ENCODE results near the gene IRX4.

The IRX4 gene

GRCh38 chr5:1860021-1860610, 22.6 kb downstream of the IRX4 start:
- TF ChIP-seq TARDBP (IDR thresholded peaks at IDR 0.05) (no peak), NFRKB (IDR thresholded peaks at IDR 0.05) (no peak), SUZ12 (IDR thresholded peaks at IDR 0.05) (no peak), FOXM1 (IDR thresholded peaks at IDR 0.05; ENCODE audit: borderline replicate concordance) (no peak), FOXK2 (IDR thresholded peaks at IDR 0.05) (no peak), ELF4 (IDR thresholded peaks at IDR 0.05) (no peak), CTBP1 (IDR thresholded peaks at IDR 0.05; ENCODE audit: borderline replicate concordance) (no peak), SP1 (IDR thresholded peaks at IDR 0.05) (no peak), LEF1 (IDR thresholded peaks at IDR 0.05; ENCODE audit: borderline replicate concordance) (no peak), ARNT (IDR thresholded peaks at IDR 0.05) (no peak), L3MBTL2 (conservative IDR thresholded peaks at IDR 0.05) (no peak), ZNF384 (IDR thresholded peaks at IDR 0.05) (no peak)
- TF ChIP-seq, protein P1, sequence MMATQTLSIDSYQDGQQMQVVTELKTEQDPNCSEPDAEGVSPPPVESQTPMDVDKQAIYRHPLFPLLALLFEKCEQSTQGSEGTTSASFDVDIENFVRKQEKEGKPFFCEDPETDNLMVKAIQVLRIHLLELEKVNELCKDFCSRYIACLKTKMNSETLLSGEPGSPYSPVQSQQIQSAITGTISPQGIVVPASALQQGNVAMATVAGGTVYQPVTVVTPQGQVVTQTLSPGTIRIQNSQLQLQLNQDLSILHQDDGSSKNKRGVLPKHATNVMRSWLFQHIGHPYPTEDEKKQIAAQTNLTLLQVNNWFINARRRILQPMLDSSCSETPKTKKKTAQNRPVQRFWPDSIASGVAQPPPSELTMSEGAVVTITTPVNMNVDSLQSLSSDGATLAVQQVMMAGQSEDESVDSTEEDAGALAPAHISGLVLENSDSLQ (IDR thresholded peaks at IDR 0.05): no peak
- ChIA-PET CTCF (no interaction called here), POLR2A (no interaction called here)
- DNase-seq (ENCODE audit: extremely low spot score): no peak

DNA sequence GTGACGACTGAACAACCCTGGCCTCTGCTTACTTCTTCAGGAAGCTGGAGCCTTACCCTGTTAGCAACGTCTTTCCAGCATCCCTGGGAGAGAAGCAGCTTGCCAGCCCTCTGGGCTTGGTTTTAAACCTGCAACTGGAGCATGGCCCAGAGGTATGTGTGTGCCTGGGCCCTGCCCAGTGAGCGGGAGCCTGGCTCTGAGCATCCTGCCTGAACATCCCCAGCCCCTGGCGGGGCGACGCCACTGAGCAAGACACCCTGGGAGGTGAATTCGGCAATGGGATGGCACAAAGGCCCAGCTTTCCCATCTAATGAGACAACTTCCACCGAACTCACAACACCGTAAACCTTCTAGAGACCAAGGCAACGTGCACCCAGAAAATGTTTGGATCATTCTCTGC, 23.6 kb downstream of the IRX4 start:
- ChIA-PET CTCF (no interaction called here), POLR2A (no interaction called here)
- TF ChIP-seq HDGF (IDR thresholded peaks at IDR 0.05; ENCODE audit: borderline replicate concordance) (no peak), FOXM1 (IDR thresholded peaks at IDR 0.05; ENCODE audit: borderline replicate concordance) (no peak), BHLHE40 (IDR thresholded peaks at IDR 0.05; ENCODE audit: borderline replicate concordance) (no peak), SP1 (IDR thresholded peaks at IDR 0.05) (no peak), ARNT (IDR thresholded peaks at IDR 0.05) (no peak), LEF1 (IDR thresholded peaks at IDR 0.05; ENCODE audit: borderline replicate concordance) (no peak), FOXK2 (IDR thresholded peaks at IDR 0.05) (no peak), ELF4 (IDR thresholded peaks at IDR 0.05) (no peak), NFRKB (IDR thresholded peaks at IDR 0.05) (no peak), ZNF384 (IDR thresholded peaks at IDR 0.05) (no peak), FOXA1 (IDR thresholded peaks at IDR 0.05) (no peak), SUZ12 (IDR thresholded peaks at IDR 0.05) (no peak), L3MBTL2 (conservative IDR thresholded peaks at IDR 0.05) (no peak), CTBP1 (IDR thresholded peaks at IDR 0.05; ENCODE audit: borderline replicate concordance) (no peak), TARDBP (IDR thresholded peaks at IDR 0.05) (no peak)
- TF ChIP-seq, protein P1 (IDR thresholded peaks at IDR 0.05): no peak
- no peak for DNase-seq (ENCODE audit: extremely low spot score)

GRCh38 chr5:1858436-1858835, 24.3 kb downstream of the IRX4 start:
- POLR2A ChIA-PET: no interaction called here
- TF ChIP-seq L3MBTL2 (conservative IDR thresholded peaks at IDR 0.05): no peak
- TF ChIP-seq SUZ12 (IDR thresholded peaks at IDR 0.05): no peak
- TF ChIP-seq CTBP1 (IDR thresholded peaks at IDR 0.05; ENCODE audit: borderline replicate concordance): no peak
- TF ChIP-seq FOXM1 (IDR thresholded peaks at IDR 0.05; ENCODE audit: borderline replicate concordance): no peak
- TF ChIP-seq, protein P1 (IDR thresholded peaks at IDR 0.05): no peak
- no peak for TF ChIP-seq ARNT (IDR thresholded peaks at IDR 0.05)
- TF ChIP-seq FOXK2 (IDR thresholded peaks at IDR 0.05): no peak
- no peak for TF ChIP-seq HDGF (IDR thresholded peaks at IDR 0.05; ENCODE audit: borderline replicate concordance)
- no peak for TF ChIP-seq BHLHE40 (IDR thresholded peaks at IDR 0.05; ENCODE audit: borderline replicate concordance)
- no peak for TF ChIP-seq ELF4 (IDR thresholded peaks at IDR 0.05)
- no peak for TF ChIP-seq LEF1 (IDR thresholded peaks at IDR 0.05; ENCODE audit: borderline replicate concordance)
- TF ChIP-seq ZNF384 (IDR thresholded peaks at IDR 0.05): no peak
- no peak for TF ChIP-seq FOXA1 (IDR thresholded peaks at IDR 0.05)
- CTCF ChIA-PET: no interaction called here
- DNase-seq (ENCODE audit: extremely low spot score): no peak

DNA sequence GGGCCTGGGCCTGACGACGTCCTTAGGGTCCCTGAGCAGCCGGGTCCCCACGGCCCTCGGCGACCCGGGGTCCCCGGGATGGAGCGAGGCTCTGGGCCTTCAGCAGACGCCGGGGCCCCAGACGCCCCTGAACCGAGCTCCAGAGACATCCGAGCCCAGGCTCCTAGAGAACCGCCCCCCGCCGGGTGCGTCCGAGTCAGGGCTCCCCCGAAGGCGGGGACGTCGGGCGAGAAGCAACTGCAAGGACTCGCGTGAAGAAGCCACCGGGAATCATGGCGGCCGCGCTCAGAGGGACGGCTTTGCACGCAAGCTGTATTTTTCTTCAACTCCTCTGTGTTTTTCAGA, 25.5 kb downstream of the IRX4 start:
- POLR2A ChIA-PET: no interaction called here
- TF ChIP-seq TARDBP (IDR thresholded peaks at IDR 0.05): no peak
- no peak for TF ChIP-seq SP1 (IDR thresholded peaks at IDR 0.05)
- no peak for TF ChIP-seq SUZ12 (IDR thresholded peaks at IDR 0.05)
- TF ChIP-seq HDGF (IDR thresholded peaks at IDR 0.05; ENCODE audit: borderline replicate concordance): no peak
- no peak for TF ChIP-seq FOXA1 (IDR thresholded peaks at IDR 0.05)
- no peak for TF ChIP-seq NFRKB (IDR thresholded peaks at IDR 0.05)
- TF ChIP-seq, protein P1 (IDR thresholded peaks at IDR 0.05): no peak
- TF ChIP-seq FOXK2 (IDR thresholded peaks at IDR 0.05): no peak
- TF ChIP-seq ARNT (IDR thresholded peaks at IDR 0.05): no peak
- no peak for TF ChIP-seq LEF1 (IDR thresholded peaks at IDR 0.05; ENCODE audit: borderline replicate concordance)
- TF ChIP-seq L3MBTL2 (conservative IDR thresholded peaks at IDR 0.05): no peak
- no peak for TF ChIP-seq BHLHE40 (IDR thresholded peaks at IDR 0.05; ENCODE audit: borderline replicate concordance)
- no peak for TF ChIP-seq ZNF384 (IDR thresholded peaks at IDR 0.05)
- CTCF ChIA-PET: no interaction called here

GRCh38 chr5:1856596-1857255, 26.0 kb downstream of the IRX4 start:
- POLR2A ChIA-PET: interaction anchor here (0.7 kb wide), 1 partner anchor 48 kb away, joined by 3 read pairs; no protein-coding TSS in a partner anchor
- no peak for TF ChIP-seq ARNT (IDR thresholded peaks at IDR 0.05)
- no peak for TF ChIP-seq NFRKB (IDR thresholded peaks at IDR 0.05)
- no peak for TF ChIP-seq BHLHE40 (IDR thresholded peaks at IDR 0.05; ENCODE audit: borderline replicate concordance)
- TF ChIP-seq FOXA1 (IDR thresholded peaks at IDR 0.05): no peak
- no peak for TF ChIP-seq L3MBTL2 (conservative IDR thresholded peaks at IDR 0.05)
- TF ChIP-seq ZNF384 (IDR thresholded peaks at IDR 0.05): no peak
- no peak for TF ChIP-seq CTBP1 (IDR thresholded peaks at IDR 0.05; ENCODE audit: borderline replicate concordance)
- no peak for TF ChIP-seq ELF4 (IDR thresholded peaks at IDR 0.05)
- no peak for TF ChIP-seq HDGF (IDR thresholded peaks at IDR 0.05; ENCODE audit: borderline replicate concordance)
- TF ChIP-seq SUZ12 (IDR thresholded peaks at IDR 0.05): no peak
- TF ChIP-seq FOXK2 (IDR thresholded peaks at IDR 0.05): no peak
- TF ChIP-seq, protein P1 (IDR thresholded peaks at IDR 0.05): no peak
- DNase-seq (ENCODE audit: extremely low spot score): no peak
- CTCF ChIA-PET: no interaction called here

More for the DNA sequence above, 25.5 kb downstream of the IRX4 start:
- DNase-seq (ENCODE audit: extremely low spot score): no peak
